IMR-90 (cell line): Measurements from ENCODE around the gene ANKRD6. TPM values are rescaled to one million over a fixed set of nuclear protein-coding genes. Genes with fewer than 3 reads are reported as not detected.

ENCODE experiments used
- ATAC-seq: fragments of 200-7000 bp; cut with Tn5 transposase; 2 replicates; pipeline ENCODE4 v1.9.1; 2020; ENCODE audit warnings: low read depth, mild to moderate bottlenecking, moderate library complexity
- BruUV-seq: library from RNA; stranded (reverse); fragments of 400-500 nt; replicated peaks from 2 replicates; lab custom pipeline; 2021; lab: Mats Ljungman, UMichigan
- CTCF ChIA-PET: fragments of 300-600 bp; formaldehyde crosslinking; extraction: SDS; loops from one replicate; lab custom pipeline; 2021; ENCODE audit warnings: antibody characterized with exemption; lab: Yijun Ruan, JAX
- POLR2A ChIA-PET: fragments of 300-600 bp; sonication (Branson Sonifier 250); formaldehyde crosslinking; loops from one replicate; lab custom pipeline; 2022; ENCODE audit warnings: antibody characterized with exemption; ENCODE audit not compliant: unreplicated experiment; lab: Charles Lee
- DNase-seq: peaks from one replicate; pipeline ENCODE4 v3.0.0; 2013
- H2AFZ ChIP-seq: replicated peaks from 2 replicates; pipeline ENCODE3; 2013; ENCODE audit warnings: low read length, mild to moderate bottlenecking; ENCODE audit not compliant: poor library complexity
- H2AK5ac ChIP-seq: 2 replicates; pipeline ENCODE4 v1.6.1; 2013; ENCODE audit warnings: low read depth, low read length, inconsistent platforms
- H2AK9ac ChIP-seq: replicated peaks from 2 replicates; pipeline ENCODE3; 2013; ENCODE audit warnings: mild to moderate bottlenecking, low read depth, low read length, moderate library complexity; ENCODE audit not compliant: poor library complexity
- H2BK120ac ChIP-seq: 2 replicates; pipeline ENCODE4 v1.6.1; 2013; ENCODE audit warnings: low read depth, low read length, inconsistent platforms
- H2BK15ac ChIP-seq: 3 replicates; pipeline ENCODE4 v1.6.1; 2013; ENCODE audit warnings: low read depth, low read length, inconsistent platforms
- H2BK20ac ChIP-seq: 2 replicates; pipeline ENCODE4 v1.6.1; 2013; ENCODE audit warnings: low read depth, mild to moderate bottlenecking, inconsistent platforms, low read length, moderate library complexity
- H2BK5ac ChIP-seq: 2 replicates; pipeline ENCODE4 v1.6.1; 2013; ENCODE audit warnings: mild to moderate bottlenecking, low read depth, low read length, inconsistent platforms; ENCODE audit not compliant: poor library complexity, severe bottlenecking
- H3K14ac ChIP-seq: replicated peaks from 2 replicates; pipeline ENCODE4 v1.6.1; 2013; ENCODE audit warnings: low read depth, low read length, inconsistent platforms
- H3K18ac ChIP-seq: 2 replicates; pipeline ENCODE4 v1.6.1; 2013; ENCODE audit warnings: low read depth, low read length, control low read depth
- H3K23ac ChIP-seq: 2 replicates; pipeline ENCODE4 v1.6.1; 2013; ENCODE audit warnings: low read depth, low read length, inconsistent platforms
- H3K27ac ChIP-seq: 2 replicates; pipeline ENCODE4 v1.5.1; 2013; ENCODE audit warnings: mild to moderate bottlenecking, control low read depth, low read length; ENCODE audit not compliant: insufficient read depth
- H3K27me3 ChIP-seq: 2 replicates; pipeline ENCODE4 v1.6.1; 2013; ENCODE audit warnings: low read length; ENCODE audit not compliant: control insufficient read depth, insufficient read depth
- H3K36me3 ChIP-seq: 2 replicates; pipeline ENCODE4 v1.6.1; 2013; ENCODE audit warnings: low read length, mixed read lengths; ENCODE audit not compliant: control insufficient read depth, insufficient read depth
- H3K4ac ChIP-seq: 2 replicates; pipeline ENCODE4 v1.6.1; 2013; ENCODE audit warnings: low read depth, low read length, inconsistent platforms
- H3K4me1 ChIP-seq: 2 replicates; pipeline ENCODE4 v1.6.1; 2013; ENCODE audit warnings: low read length, mixed read lengths; ENCODE audit not compliant: control insufficient read depth, insufficient read depth
- H3K4me2 ChIP-seq: 2 replicates; pipeline ENCODE4 v1.6.1; 2013; ENCODE audit warnings: low read depth, mild to moderate bottlenecking, control low read depth, low read length, moderate library complexity
- H3K4me3 ChIP-seq: 2 replicates; pipeline ENCODE4 v1.5.1; 2013; ENCODE audit warnings: low read depth, mild to moderate bottlenecking, control low read depth, low read length, moderate library complexity; ENCODE audit not compliant: insufficient read depth
- H3K56ac ChIP-seq: 2 replicates; pipeline ENCODE4 v1.6.1; 2013; ENCODE audit warnings: low read length, inconsistent platforms; ENCODE audit not compliant: insufficient read depth; ENCODE audit errors: extremely low read depth
- H3K79me1 ChIP-seq, 2 experiments: 2 replicates each; pipeline ENCODE4 v1.6.1; 2013; ENCODE audit warnings: low read length in 2 of 2, inconsistent platforms in 1 of 2, low read depth in 1 of 2
- H3K9ac ChIP-seq: 2 replicates; pipeline ENCODE4 v1.6.1; 2013; ENCODE audit warnings: low read depth, low read length, control low read depth
- H3K9me1 ChIP-seq: 2 replicates; pipeline ENCODE4 v1.6.1; 2013; ENCODE audit warnings: low read length, inconsistent platforms; ENCODE audit not compliant: insufficient read depth
- H3K9me3 ChIP-seq: 2 replicates; pipeline ENCODE4 v1.6.1; 2013; ENCODE audit warnings: low read length; ENCODE audit not compliant: control insufficient read depth, insufficient read depth
- H4K20me1 ChIP-seq: 2 replicates; pipeline ENCODE4 v1.6.1; 2013; ENCODE audit warnings: low read length, inconsistent platforms; ENCODE audit not compliant: insufficient read depth
- H4K5ac ChIP-seq: 2 replicates; pipeline ENCODE4 v1.6.1; 2013; ENCODE audit warnings: mild to moderate bottlenecking, low read depth, low read length, control low read depth
- H4K8ac ChIP-seq, 2 experiments: 2 replicates each; pipeline ENCODE4 v1.6.1; 2013; ENCODE audit warnings: low read depth in 2 of 2, low read length in 2 of 2, control low read depth in 1 of 2, inconsistent platforms in 1 of 2
- H4K91ac ChIP-seq: 2 replicates; pipeline ENCODE4 v1.6.1; 2013; ENCODE audit warnings: low read depth, low read length, inconsistent platforms; ENCODE audit not compliant: insufficient read depth
- BHLHE40 ChIP-seq: fragments of 150-350 bp; IDR thresholded peaks from 2 replicates; pipeline ENCODE4 v1.6.1; 2016; ENCODE audit warnings: mild to moderate bottlenecking, low read depth, low read length
- CTCF ChIP-seq: conservative IDR thresholded peaks from 2 replicates; pipeline ENCODE4 v1.5.1; 2012; ENCODE audit warnings: mild to moderate bottlenecking, low read depth, low read length, improper control_type of control experiment
- ELK1 ChIP-seq: fragments of 150-350 bp; IDR thresholded peaks from 2 replicates; pipeline ENCODE4 v1.6.1; 2016; ENCODE audit warnings: low read depth, mild to moderate bottlenecking, low read length, moderate library complexity, borderline replicate concordance
- MAFK ChIP-seq: IDR thresholded peaks from 2 replicates; pipeline ENCODE4 v1.6.1; 2012; ENCODE audit warnings: low read depth, low read length, improper control_type of control experiment
- MAZ ChIP-seq: IDR thresholded peaks from 2 replicates; pipeline ENCODE4 v1.6.1; 2012; ENCODE audit warnings: low read depth, mild to moderate bottlenecking, low read length, improper control_type of control experiment, moderate library complexity, borderline replicate concordance
- MXI1 ChIP-seq: IDR thresholded peaks from 2 replicates; pipeline ENCODE4 v1.6.1; 2012; ENCODE audit warnings: low read depth, mild to moderate bottlenecking, low read length, moderate library complexity, borderline replicate concordance
- RAD21 ChIP-seq: IDR thresholded peaks from 2 replicates; pipeline ENCODE4 v1.6.1; 2012; ENCODE audit warnings: low read length, improper control_type of control experiment
- USF2 ChIP-seq: fragments of 150-350 bp; IDR thresholded peaks from 2 replicates; pipeline ENCODE4 v1.6.1; 2017; ENCODE audit warnings: mild to moderate bottlenecking, antibody characterized with exemption, low read length, low read depth
- WGBS, 2 experiments: methylation state at CpG; one replicate each; pipeline versions ENCODE4 v1.1.5 to v1.1.7; 2013; ENCODE audit warnings: missing lambda C conversion rate in 2 of 2; ENCODE audit not compliant: insufficient read length in 1 of 2; ENCODE audit errors: extremely low coverage in 2 of 2; 5-methylcytosine and 5-hydroxymethylcytosine counted together
- dilution Hi-C: fragments of 300-500 bp; cut with HindIII; formaldehyde crosslinking; loops from one replicate; pipeline ENCODE4 v1.14.3; 2018; ENCODE audit warnings: low sequenced_read_pairs; ENCODE audit not compliant: unreplicated experiment
- in situ Hi-C: fragments of 300-500 bp; cut with MboI; formaldehyde crosslinking; loops from 3 replicates; pipeline ENCODE4 v1.14.3; 2019; ENCODE audit warnings: low sequenced_read_pairs, inconsistent platforms, mixed read lengths
- intact Hi-C: fragments of 100-400 bp; cut with micrococcal nuclease; formaldehyde crosslinking; loops from 2 replicates; pipeline ENCODE4 v1.10.0; 2022
- polyA plus RNA-seq, 3 experiments: library from polyadenylated mRNA; depleted of rRNA; stranded (reverse); fragments of >200 nt; gene quantifications; 2 replicates each; pipeline ENCODE4 v1.2.3, GENCODE V29; 2012; ENCODE audit warnings: low replicate concordance in 1 of 3
- total RNA-seq: library from RNA; depleted of rRNA; stranded (reverse); fragments of >200 nt; gene quantifications from 2 replicates; pipeline ENCODE4 v1.2.3, GENCODE V29; 2012

ANKRD6 gene
- total and polyA plus RNA-seq, 2 of the 4 experiments (the other 2 are of a cell fraction) = 0.12 to 0.18 TPM

- Histone ChIP-seq H3K79me1 (no peaks in the 10 kb centered on the region), H2BK15ac (no peak overlapping the region), H3K4me2 (no peak overlapping the region), H3K27ac (no peak overlapping the region), H3K4me3 (no peak overlapping the region), H4K91ac (no peak overlapping the region), H3K56ac (no peak overlapping the region), H3K9me3 (no peaks in the 10 kb centered on the region), H2BK5ac (no peak overlapping the region), H3K4me1 (no peaks in the 10 kb centered on the region), H3K36me3 (no peaks in the 10 kb centered on the region), H2AFZ (no peak overlapping the region), H3K27me3 (peaks cover 16% of the 10 kb centered on the region), H4K20me1 (no peaks in the 10 kb centered on the region), H3K18ac (no peak overlapping the region), H3K4ac (no peak overlapping the region), H2BK20ac (no peak overlapping the region), H4K5ac (no peak overlapping the region), H4K8ac (no peak overlapping the region), H3K9ac (no peak overlapping the region), H3K14ac (no peak overlapping the region), H3K23ac (no peak overlapping the region), H2AK9ac (no peak overlapping the region), H3K9me1 (peaks cover 2% of the 10 kb centered on the region; the same call in 1 of the 2 replicates), H2AK5ac (no peak overlapping the region), H2BK120ac (no peak overlapping the region)
- BruUV-seq = no TSS peak
- dilution Hi-C loops (no loop called here), in situ Hi-C loops (no loop called here), intact Hi-C loops (no loop called here)
- ATAC-seq (no peak), DNase-seq (no peak)
- TF ChIP-seq RAD21 = no peak
- TF ChIP-seq MAZ = no peak
- TF ChIP-seq USF2 = no peak
- no peak for TF ChIP-seq BHLHE40
- no peak for TF ChIP-seq MAFK
- TF ChIP-seq MXI1 = no peak
- no peak for TF ChIP-seq ELK1
- no peak for TF ChIP-seq CTCF
- ChIA-PET POLR2A (no interaction called here), CTCF (no interaction called here)
- WGBS, 2 experiments = no CpG with 5 or more reads among the region's 1 CpG
These were observed 5.3 kb downstream of the ANKRD6 start for GRCh38 chr6:89438248-89438647.
